LNCaP clone FGC (cell line): ENCODE data around the gene ITPR2.

Experiments used
- DNase-seq: peaks from one replicate; pipeline ENCODE4 v3.0.0-alpha.2; 2011; ENCODE audit warnings: low read depth
- H3K4me3 ChIP-seq: 2 replicates; pipeline ENCODE4 v1.5.1; 2011; ENCODE audit warnings: mild to moderate bottlenecking, low read depth, low read length, control low read depth
- CTCF ChIP-seq: IDR thresholded peaks from 2 replicates; pipeline ENCODE4 v1.5.1; 2012; ENCODE audit warnings: mild to moderate bottlenecking; ENCODE audit not compliant: control insufficient read depth, insufficient read depth; ENCODE audit errors: extremely low read depth

The ITPR2 gene

GRCh38 chr12:26668847-26669246 lies 164.1 kb downstream of the ITPR2 start:
- DNase-seq = no peak
- H3K4me3 ChIP-seq = no peak overlapping the region
- no peak for TF ChIP-seq CTCF

DNA sequence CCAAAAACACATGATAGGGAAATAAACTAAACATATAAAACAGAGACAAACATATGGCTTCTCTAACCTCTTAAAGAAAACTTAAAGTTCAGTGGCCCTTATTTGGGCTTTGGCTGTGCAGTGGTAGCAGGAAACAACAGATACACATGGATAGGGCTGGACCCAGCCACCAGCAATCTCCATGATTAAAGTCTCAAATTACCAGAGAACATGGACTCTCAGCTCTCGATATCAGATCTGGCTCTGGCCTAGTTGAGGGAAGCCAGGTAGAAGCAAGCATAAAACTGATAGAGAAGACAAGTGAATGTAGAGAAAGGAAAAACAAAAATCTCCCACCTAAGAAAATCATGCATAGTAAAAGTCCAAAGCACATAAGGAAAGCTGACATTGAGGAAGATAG lies 164.8 kb downstream of the ITPR2 start:
- DNase-seq = no peak
- TF ChIP-seq CTCF = no peak
- no peak overlapping the region for H3K4me3 ChIP-seq

- no peak overlapping the region for H3K4me3 ChIP-seq
- TF ChIP-seq CTCF = no peak
- no peak for DNase-seq
Measured at GRCh38 chr12:26666286-26666685, 166.7 kb downstream of the ITPR2 start.

- DNase-seq = no peak
- no peak for TF ChIP-seq CTCF
- no peak overlapping the region for H3K4me3 ChIP-seq
Measured at GRCh38 chr12:26661399-26661798, 171.6 kb downstream of the ITPR2 start.

DNA sequence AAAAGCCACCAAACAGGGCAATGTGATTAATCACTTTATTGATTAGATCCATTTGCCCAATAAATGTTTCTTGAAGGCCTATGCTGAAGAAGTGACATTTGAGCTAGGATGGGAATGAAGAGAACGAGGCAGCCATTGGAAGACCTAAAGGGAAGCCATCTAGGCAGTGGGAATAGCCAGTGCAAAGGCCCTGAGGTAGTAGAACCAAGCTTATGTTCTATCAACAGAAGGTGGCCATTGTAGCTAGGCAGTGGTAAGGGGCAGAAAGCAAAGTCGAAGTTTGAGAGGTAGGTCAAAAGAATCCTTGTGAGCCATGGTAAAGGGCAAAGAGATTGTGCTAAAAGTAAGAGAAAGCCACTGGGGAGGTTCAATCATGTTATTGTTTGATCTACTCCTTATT lies 173.1 kb downstream of the ITPR2 start:
- no peak for DNase-seq
- no peak overlapping the region for H3K4me3 ChIP-seq
- no peak for TF ChIP-seq CTCF

DNA sequence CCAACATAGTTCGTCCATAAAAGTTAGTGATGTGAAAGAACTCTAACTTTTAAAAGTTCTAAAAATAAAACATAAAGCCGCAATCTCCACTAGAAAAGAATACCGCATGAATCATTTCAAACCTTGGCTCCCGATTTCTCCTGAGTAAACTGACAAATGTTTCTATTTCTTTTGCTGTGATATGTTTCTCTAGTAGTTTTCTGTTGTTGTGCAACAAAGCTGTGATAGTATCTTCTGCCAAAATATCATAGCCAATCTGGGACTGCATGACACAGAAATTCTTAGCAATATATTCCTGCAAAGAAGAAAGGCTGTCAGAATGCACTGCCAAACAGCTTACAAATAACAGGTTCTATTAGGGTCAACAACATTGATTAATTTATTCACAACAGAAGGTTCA lies 174.0 kb downstream of the ITPR2 start:
- H3K4me3 ChIP-seq = no peak overlapping the region
- DNase-seq = no peak
- no peak for TF ChIP-seq CTCF

DNA sequence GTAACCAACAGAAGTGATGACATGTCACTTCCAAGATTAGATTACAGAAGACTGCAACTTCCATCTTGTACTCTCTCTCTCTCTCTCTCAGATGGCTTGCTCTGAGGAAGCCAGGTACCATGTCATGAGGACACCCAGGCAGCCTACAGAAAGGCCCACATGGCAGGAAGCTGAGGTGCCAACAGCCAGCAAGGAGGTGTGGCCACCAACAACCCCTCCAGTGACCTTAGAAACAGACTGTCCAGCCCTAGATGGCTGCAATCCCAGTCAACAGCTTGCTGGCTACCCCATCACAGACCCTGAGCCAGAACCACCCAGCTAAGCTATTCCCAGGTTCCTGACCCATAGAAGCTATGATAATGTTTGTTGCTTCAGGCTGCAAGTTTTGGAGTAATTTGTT lies 178.4 kb downstream of the ITPR2 start:
- TF ChIP-seq CTCF = no peak
- DNase-seq = no peak
- H3K4me3 ChIP-seq = no peak overlapping the region
